Esophagus muscularis mucosa (tissue), 4 donors: ENCODE results near the gene NKAP. TPM values are rescaled to one million over a fixed set of nuclear protein-coding genes. Genes with fewer than 3 reads are reported as not detected.
"Not testable (repeated sequence)": the region's sequence is repeated elsewhere in the genome, so short reads cannot be mapped to it uniquely, and the experiment has no call there.

Experiments used
- DNase-seq: peaks from one replicate; pipeline ENCODE4 v3.0.0-alpha.2; 2017; ENCODE audit errors: extremely low spot score
- H3K27ac ChIP-seq, 4 donors: fragments of 200-600 bp; sonication (generic); replicated peaks in 1 of 4; 1 replicate in 3 of 4; 2 replicates in 1 of 4; pipeline ENCODE4 v1.5.1; 2016 to 2019; ENCODE audit warnings: mild to moderate bottlenecking in 1 of 4
- H3K27me3 ChIP-seq, 4 donors: fragments of 200-600 bp; sonication (generic); one replicate each; pipeline versions ENCODE4 v1.5.1 to v1.6.0; 2016 to 2019
- H3K36me3 ChIP-seq, 4 donors: fragments of 200-600 bp; sonication (generic); one replicate each; pipeline ENCODE4 v1.5.1; 2016 to 2019
- H3K4me1 ChIP-seq, 4 donors: fragments of 200-600 bp; sonication (generic); one replicate each; pipeline ENCODE4 v1.5.1; 2016 to 2019
- H3K4me3 ChIP-seq, 4 donors: fragments of 200-600 bp; sonication (generic); 1 replicate in 2 of 4; 2 replicates in 2 of 4; pipeline ENCODE4 v1.5.1; 2016 to 2019; ENCODE audit warnings: mild to moderate bottlenecking in 4 of 4, moderate library complexity in 1 of 4
- H3K9me3 ChIP-seq, 4 donors: fragments of 200-600 bp; sonication (generic); 1 replicate in 3 of 4; 2 replicates in 1 of 4; pipeline ENCODE4 v1.5.1; 2016 to 2019
- CTCF ChIP-seq, 3 experiments: fragments of 200-600 bp in 2 of 3; fragments of 450-650 bp in 1 of 3; sonication (generic) in 2 of 3; IDR thresholded peaks; one replicate each; pipeline ENCODE4 v1.5.1; 2017 to 2019; ENCODE audit warnings: antibody characterized with exemption in 3 of 3, mild to moderate bottlenecking in 2 of 3, moderate library complexity in 1 of 3
- EP300 ChIP-seq: sonication (generic); formaldehyde crosslinking; IDR thresholded peaks from one replicate; pipeline ENCODE4 v1.6.1; 2017; ENCODE audit warnings: antibody characterized with exemption
- POLR2A ChIP-seq: fragments of 450-650 bp; IDR thresholded peaks from one replicate; pipeline ENCODE4 v1.6.1; 2017; ENCODE audit warnings: antibody characterized with exemption, moderate library complexity, mild to moderate bottlenecking, low read depth
- POLR2AphosphoS5 ChIP-seq, 2 donors: sonication (generic); formaldehyde crosslinking; IDR thresholded peaks; one replicate each; pipeline ENCODE4 v1.6.1; 2017; ENCODE audit warnings: antibody characterized with exemption in 2 of 2
- WGBS: methylation state at CpG from one replicate; pipeline ENCODE4 v1.1.5; 2018; 5-methylcytosine and 5-hydroxymethylcytosine counted together
- intact Hi-C: fragments of 100-400 bp; cut with DNase I; formaldehyde crosslinking; loops from one replicate; pipeline ENCODE4 v1.15.1; 2023
- total RNA-seq, 4 donors: library from RNA; depleted of rRNA; stranded (reverse); fragments of >200 nt; gene quantifications; one replicate each; pipeline versions ENCODE4 v1.1.0 to v1.2.1, GENCODE V29; 2016

The NKAP gene
- total RNA-seq, 4 donors from 2014 or later, result 5.3 to 7.1 (median 6.6) TPM

- no peak for DNase-seq
- TF ChIP-seq POLR2A (no peak), POLR2AphosphoS5 (IDR thresholded peaks at IDR 0.05) (no peak), CTCF (IDR thresholded peaks at IDR 0.05) (peak in 2 of 3 experiments; percentile 24 to 28), EP300 (no peak)
- H3K36me3 ChIP-seq, result no peaks in the 10 kb centered on the region
- intact Hi-C loops, result no loop called here
- no peak overlapping the region for H3K4me3 ChIP-seq
- no peak overlapping the region for H3K27ac ChIP-seq
- H3K27me3 ChIP-seq, result no peaks in the 10 kb centered on the region
- no peaks in the 10 kb centered on the region for H3K9me3 ChIP-seq
- WGBS, result 43% methylated on average over 15 of the region's 15 CpGs
- peaks cover 0 to 5% (median 0%) of the 10 kb centered on the region in 4 donors for H3K4me1 ChIP-seq
Observed at GRCh38 chrX:119981286-119982070, 37.9 kb upstream of the NKAP start.

GRCh38 chrX:119977172-119977571, 33.6 kb upstream of the NKAP start:
- intact Hi-C loops, H3K9me3 ChIP-seq, H3K27me3 ChIP-seq, DNase-seq, H3K4me3 ChIP-seq, H3K4me1 ChIP-seq, H3K36me3 ChIP-seq, H3K27ac ChIP-seq: not testable (repeated sequence)
- WGBS, result 89% methylated on average over 4 of the region's 4 CpGs

- Histone ChIP-seq H3K27me3 (no peaks in the 10 kb centered on the region), H3K36me3 (no peaks in the 10 kb centered on the region), H3K27ac (no peak overlapping the region), H3K4me1 (no peaks in the 10 kb centered on the region), H3K4me3 (no peak overlapping the region), H3K9me3 (no peaks in the 10 kb centered on the region)
- TF ChIP-seq CTCF (IDR thresholded peaks at IDR 0.05), result no peak
- TF ChIP-seq POLR2AphosphoS5 (IDR thresholded peaks at IDR 0.05), result no peak
- no peak for TF ChIP-seq POLR2A
- TF ChIP-seq EP300, result no peak
- intact Hi-C loops, result no loop called here
- 71% methylated on average over 5 of the region's 5 CpGs for WGBS
- no peak for DNase-seq
Observed at GRCh38 chrX:119971184-119971583, 27.6 kb upstream of the NKAP start.

GRCh38 chrX:119970574-119970973, 27.0 kb upstream of the NKAP start:
- no peaks in the 10 kb centered on the region for H3K9me3 ChIP-seq
- no peak for DNase-seq
- intact Hi-C loops, result no loop called here

GRCh38 chrX:119966837-119967236, 23.3 kb upstream of the NKAP start:
- H3K27me3 ChIP-seq, DNase-seq, intact Hi-C loops, H3K4me1 ChIP-seq, H3K4me3 ChIP-seq, H3K27ac ChIP-seq, H3K36me3 ChIP-seq, H3K9me3 ChIP-seq: not testable (repeated sequence)
- WGBS, result 88% methylated on average over 1 of the region's 1 CpG

More at GRCh38 chrX:119970574-119970973, 27.0 kb upstream of the NKAP start:
- no peak for TF ChIP-seq POLR2A
- TF ChIP-seq CTCF (IDR thresholded peaks at IDR 0.05), result no peak
- no peak for TF ChIP-seq EP300
- TF ChIP-seq POLR2AphosphoS5 (IDR thresholded peaks at IDR 0.05), result no peak
- Histone ChIP-seq H3K4me1 (no peaks in the 10 kb centered on the region), H3K36me3 (no peaks in the 10 kb centered on the region), H3K27me3 (no peaks in the 10 kb centered on the region), H3K27ac (no peak overlapping the region), H3K4me3 (no peak overlapping the region)
- 63% methylated on average over 6 of the region's 6 CpGs for WGBS

- peaks cover 0 to 5% (median 0%) of the 10 kb centered on the region in 4 donors for H3K27me3 ChIP-seq
- no peak for DNase-seq
- H3K9me3 ChIP-seq, result no peaks in the 10 kb centered on the region
- H3K36me3 ChIP-seq, result no peaks in the 10 kb centered on the region
- no peak overlapping the region for H3K27ac ChIP-seq
- no peaks in the 10 kb centered on the region for H3K4me1 ChIP-seq
- TF ChIP-seq POLR2A (no peak), CTCF (IDR thresholded peaks at IDR 0.05) (no peak), EP300 (no peak), POLR2AphosphoS5 (IDR thresholded peaks at IDR 0.05) (no peak)
- intact Hi-C loops, result no loop called here
- H3K4me3 ChIP-seq, result no peak overlapping the region
Observed at GRCh38 chrX:119960625-119961024, 17.1 kb upstream of the NKAP start.

- intact Hi-C loops, H3K9me3 ChIP-seq, H3K4me1 ChIP-seq, DNase-seq, H3K27ac ChIP-seq, H3K36me3 ChIP-seq, H3K27me3 ChIP-seq, H3K4me3 ChIP-seq: not testable (repeated sequence)
- 85% methylated on average over 14 of the region's 21 CpGs for WGBS
Observed at GRCh38 chrX:119955807-119956570, 12.4 kb upstream of the NKAP start.
